ENCODE measurements around the gene PDCD1. TPM values are rescaled to one million over a fixed set of nuclear protein-coding genes. Genes with fewer than 3 reads are reported as not detected.

PDCD1 gene
- total and polyA plus RNA-seq, 10 of the 15 experiments (the other 5 are each of a cell fraction or from before 2014, with no cell fraction given): 0.62 to 6.4 (median 2.9) TPM; not detected in 2

DNA sequence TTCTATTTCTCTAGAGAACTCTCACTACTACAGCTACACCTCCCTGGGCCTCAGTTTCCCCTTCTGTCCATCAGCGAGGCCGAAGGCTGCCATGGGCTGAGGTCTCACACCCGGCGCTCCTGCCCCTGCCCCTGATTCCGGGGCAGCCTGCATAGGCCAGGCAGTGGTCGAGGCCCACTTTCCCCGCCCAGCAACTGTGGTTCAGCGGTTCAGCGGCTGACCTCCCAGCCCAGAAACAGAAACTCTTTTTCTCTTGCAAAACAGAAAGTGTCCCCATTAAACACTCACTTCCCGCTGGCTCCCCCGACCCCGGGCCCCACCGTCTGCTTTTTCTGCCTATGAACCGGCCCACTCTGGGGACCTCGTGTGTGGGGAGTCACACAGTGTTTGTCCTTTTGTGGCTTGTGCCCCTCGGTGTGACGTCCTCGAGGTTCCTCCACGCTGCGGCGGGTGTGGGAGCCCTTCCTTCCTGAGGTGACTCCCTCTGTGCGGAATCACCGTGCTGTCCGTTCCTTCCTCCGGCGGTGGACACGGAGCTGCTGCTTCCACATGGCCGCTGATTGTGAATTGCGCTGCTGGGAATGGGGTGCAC is 16.0 kb downstream of the PDCD1 start (continued):
- TF ChIP-seq CUX1 (IDR thresholded peaks at IDR 0.05; ENCODE audit: insufficient replicate concordance, low read depth, low read length): no peak
- peak; percentile 32 to 56; a peak in 1 of 4 replicates for TF ChIP-seq BHLHE40 (IDR thresholded peaks at IDR 0.05; ENCODE audit: borderline replicate concordance in 1 of 2, low read depth in 2 of 2, low read length in 1 of 2)
- TF ChIP-seq ZZZ3 (IDR thresholded peaks at IDR 0.05; ENCODE audit: control insufficient read depth, insufficient read length, low read depth): no peak
- no peak for TF ChIP-seq TCF12 (IDR thresholded peaks at IDR 0.05; ENCODE audit: low read depth, low read length)
- peak; percentile 12; the same call in 1 of the 2 replicates for TF ChIP-seq SPI1 (IDR thresholded peaks at IDR 0.05; ENCODE audit: borderline replicate concordance, insufficient read depth, low read depth, low read length)
- TF ChIP-seq, protein P1, sequence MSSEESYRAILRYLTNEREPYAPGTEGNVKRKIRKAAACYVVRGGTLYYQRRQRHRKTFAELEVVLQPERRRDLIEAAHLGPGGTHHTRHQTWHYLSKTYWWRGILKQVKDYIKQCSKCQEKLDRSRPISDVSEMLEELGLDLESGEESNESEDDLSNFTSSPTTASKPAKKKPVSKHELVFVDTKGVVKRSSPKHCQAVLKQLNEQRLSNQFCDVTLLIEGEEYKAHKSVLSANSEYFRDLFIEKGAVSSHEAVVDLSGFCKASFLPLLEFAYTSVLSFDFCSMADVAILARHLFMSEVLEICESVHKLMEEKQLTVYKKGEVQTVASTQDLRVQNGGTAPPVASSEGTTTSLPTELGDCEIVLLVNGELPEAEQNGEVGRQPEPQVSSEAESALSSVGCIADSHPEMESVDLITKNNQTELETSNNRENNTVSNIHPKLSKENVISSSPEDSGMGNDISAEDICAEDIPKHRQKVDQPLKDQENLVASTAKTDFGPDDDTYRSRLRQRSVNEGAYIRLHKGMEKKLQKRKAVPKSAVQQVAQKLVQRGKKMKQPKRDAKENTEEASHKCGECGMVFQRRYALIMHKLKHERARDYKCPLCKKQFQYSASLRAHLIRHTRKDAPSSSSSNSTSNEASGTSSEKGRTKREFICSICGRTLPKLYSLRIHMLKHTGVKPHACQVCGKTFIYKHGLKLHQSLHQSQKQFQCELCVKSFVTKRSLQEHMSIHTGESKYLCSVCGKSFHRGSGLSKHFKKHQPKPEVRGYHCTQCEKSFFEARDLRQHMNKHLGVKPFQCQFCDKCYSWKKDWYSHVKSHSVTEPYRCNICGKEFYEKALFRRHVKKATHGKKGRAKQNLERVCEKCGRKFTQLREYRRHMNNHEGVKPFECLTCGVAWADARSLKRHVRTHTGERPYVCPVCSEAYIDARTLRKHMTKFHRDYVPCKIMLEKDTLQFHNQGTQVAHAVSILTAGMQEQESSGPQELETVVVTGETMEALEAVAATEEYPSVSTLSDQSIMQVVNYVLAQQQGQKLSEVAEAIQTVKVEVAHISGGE (CRISPR knock-in tag; IDR thresholded peaks at IDR 0.05): no peak
- peak; percentile 68 for TF ChIP-seq EED (IDR thresholded peaks at IDR 0.05; ENCODE audit: low read depth)
- peak; percentile 77; the same call in 1 of the 2 replicates for TF ChIP-seq GATAD2B (conservative IDR thresholded peaks at IDR 0.05; ENCODE audit: low read depth)
- TF ChIP-seq, protein P2, sequence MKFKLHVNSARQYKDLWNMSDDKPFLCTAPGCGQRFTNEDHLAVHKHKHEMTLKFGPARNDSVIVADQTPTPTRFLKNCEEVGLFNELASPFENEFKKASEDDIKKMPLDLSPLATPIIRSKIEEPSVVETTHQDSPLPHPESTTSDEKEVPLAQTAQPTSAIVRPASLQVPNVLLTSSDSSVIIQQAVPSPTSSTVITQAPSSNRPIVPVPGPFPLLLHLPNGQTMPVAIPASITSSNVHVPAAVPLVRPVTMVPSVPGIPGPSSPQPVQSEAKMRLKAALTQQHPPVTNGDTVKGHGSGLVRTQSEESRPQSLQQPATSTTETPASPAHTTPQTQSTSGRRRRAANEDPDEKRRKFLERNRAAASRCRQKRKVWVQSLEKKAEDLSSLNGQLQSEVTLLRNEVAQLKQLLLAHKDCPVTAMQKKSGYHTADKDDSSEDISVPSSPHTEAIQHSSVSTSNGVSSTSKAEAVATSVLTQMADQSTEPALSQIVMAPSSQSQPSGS (IDR thresholded peaks at IDR 0.05; ENCODE audit: low read length): no peak
- TF ChIP-seq PAX8 (IDR thresholded peaks at IDR 0.05): no peak
